OCI-LY7 (cell line): ENCODE results near the gene POU2F3. TPM values are rescaled to one million over a fixed set of nuclear protein-coding genes. Genes with fewer than 3 reads are reported as not detected.

Source experiments
- BruUV-seq: library from RNA; stranded (reverse); fragments of 400-500 nt; replicated peaks from 2 replicates; lab custom pipeline; 2021; lab: Mats Ljungman, UMichigan
- CTCF ChIA-PET: fragments of 300-600 bp; sonication (Branson Sonifier 250); formaldehyde crosslinking; loops from one replicate; lab custom pipeline; 2022; ENCODE audit warnings: antibody characterized with exemption; ENCODE audit not compliant: unreplicated experiment; lab: Charles Lee
- POLR2A ChIA-PET: fragments of 300-600 bp; sonication (Branson Sonifier 250); formaldehyde crosslinking; loops from one replicate; lab custom pipeline; 2022; ENCODE audit warnings: antibody characterized with exemption; lab: Charles Lee
- DNase-seq: peaks from one replicate; pipeline ENCODE4 v3.0.0-alpha.2; 2015; ENCODE audit warnings: low spot score
- H2AFZ ChIP-seq: fragments of 200-600 bp; sonication (generic), shearing (Covaris generic); 2 replicates; pipeline ENCODE4 v1.6.1; 2014; ENCODE audit warnings: mild to moderate bottlenecking, antibody characterized with exemption, low read length, moderate library complexity
- H3K27ac ChIP-seq: fragments of 200-600 bp; sonication (generic); 2 replicates; pipeline ENCODE4 v1.5.1; 2014; ENCODE audit warnings: mixed run types, low read depth, mild to moderate bottlenecking, moderate library complexity, low read length, inconsistent platforms; ENCODE audit not compliant: poor library complexity, severe bottlenecking
- H3K36me3 ChIP-seq: fragments of 200-600 bp; sonication (generic); 2 replicates; pipeline ENCODE4 v1.6.1; 2014; ENCODE audit warnings: mild to moderate bottlenecking, antibody characterized with exemption, low read length, moderate library complexity, mixed read lengths; ENCODE audit not compliant: insufficient read depth
- H3K4me1 ChIP-seq: fragments of 200-600 bp; sonication (generic); 2 replicates; pipeline ENCODE4 v1.5.1; 2014; ENCODE audit warnings: mild to moderate bottlenecking, low read length; ENCODE audit not compliant: insufficient read depth, poor library complexity, severe bottlenecking
- H3K4me2 ChIP-seq: fragments of 200-600 bp; sonication (generic); 2 replicates; pipeline ENCODE4 v1.6.1; 2014; ENCODE audit warnings: mild to moderate bottlenecking, low read length
- H3K4me3 ChIP-seq: fragments of 200-600 bp; sonication (generic); 2 replicates; pipeline ENCODE4 v1.5.1; 2014; ENCODE audit warnings: mild to moderate bottlenecking, low read depth, low read length; ENCODE audit not compliant: poor library complexity, severe bottlenecking
- H3K79me2 ChIP-seq: fragments of 200-600 bp; sonication (generic); 2 replicates; pipeline ENCODE4 v1.6.1; 2016; ENCODE audit warnings: low read depth, mild to moderate bottlenecking, low read length, moderate library complexity, mixed read lengths; ENCODE audit not compliant: insufficient read depth
- H3K9me2 ChIP-seq: fragments of 200-600 bp; sonication (generic); 2 replicates; pipeline ENCODE4 v1.6.1; 2016; ENCODE audit warnings: mild to moderate bottlenecking, low read length, mixed read lengths; ENCODE audit not compliant: insufficient read depth
- H3K9me3 ChIP-seq: fragments of 200-600 bp; sonication (generic); 2 replicates; pipeline ENCODE4 v1.6.1; 2014; ENCODE audit warnings: mild to moderate bottlenecking, mixed run types, low read length, mixed read lengths
- H4K20me1 ChIP-seq: fragments of 200-600 bp; sonication (generic); 2 replicates; pipeline ENCODE4 v1.6.1; 2014; ENCODE audit warnings: mild to moderate bottlenecking, antibody characterized with exemption, low read length, moderate library complexity, mixed read lengths; ENCODE audit not compliant: insufficient read depth
- EZH2phosphoT487 ChIP-seq: fragments of 200-600 bp; sonication (generic); IDR thresholded peaks from 2 replicates; pipeline ENCODE4 v1.6.1; 2018; ENCODE audit warnings: low read depth, borderline replicate concordance, mild to moderate bottlenecking, mixed run types, antibody characterized with exemption, low read length, moderate library complexity, mixed read lengths
- intact Hi-C: fragments of 100-400 bp; cut with micrococcal nuclease; formaldehyde crosslinking; loops from one replicate; pipeline ENCODE4 v1.10.0; 2022; ENCODE audit not compliant: unreplicated experiment
- total RNA-seq, 2 experiments: library from RNA; depleted of rRNA in 1 of 2; stranded (reverse); fragments of >200 nt in 1 of 2; shearing (Covaris generic) in 1 of 2; gene quantifications; 2 replicates each; pipeline ENCODE4 v1.2.3, GENCODE V29; 2014 to 2022
- TF ChIP-seq, protein P1 (sequence below): fragments of 200-600 bp; sonication (generic); conservative IDR thresholded peaks from 2 replicates; pipeline ENCODE4 v1.5.1; 2014; ENCODE audit warnings: mild to moderate bottlenecking, antibody characterized with exemption, low read length, moderate library complexity, mixed read lengths

Gene POU2F3
- total RNA-seq, 2 experiments from 2014 or later = 0.16 TPM; not detected in 1

DNA sequence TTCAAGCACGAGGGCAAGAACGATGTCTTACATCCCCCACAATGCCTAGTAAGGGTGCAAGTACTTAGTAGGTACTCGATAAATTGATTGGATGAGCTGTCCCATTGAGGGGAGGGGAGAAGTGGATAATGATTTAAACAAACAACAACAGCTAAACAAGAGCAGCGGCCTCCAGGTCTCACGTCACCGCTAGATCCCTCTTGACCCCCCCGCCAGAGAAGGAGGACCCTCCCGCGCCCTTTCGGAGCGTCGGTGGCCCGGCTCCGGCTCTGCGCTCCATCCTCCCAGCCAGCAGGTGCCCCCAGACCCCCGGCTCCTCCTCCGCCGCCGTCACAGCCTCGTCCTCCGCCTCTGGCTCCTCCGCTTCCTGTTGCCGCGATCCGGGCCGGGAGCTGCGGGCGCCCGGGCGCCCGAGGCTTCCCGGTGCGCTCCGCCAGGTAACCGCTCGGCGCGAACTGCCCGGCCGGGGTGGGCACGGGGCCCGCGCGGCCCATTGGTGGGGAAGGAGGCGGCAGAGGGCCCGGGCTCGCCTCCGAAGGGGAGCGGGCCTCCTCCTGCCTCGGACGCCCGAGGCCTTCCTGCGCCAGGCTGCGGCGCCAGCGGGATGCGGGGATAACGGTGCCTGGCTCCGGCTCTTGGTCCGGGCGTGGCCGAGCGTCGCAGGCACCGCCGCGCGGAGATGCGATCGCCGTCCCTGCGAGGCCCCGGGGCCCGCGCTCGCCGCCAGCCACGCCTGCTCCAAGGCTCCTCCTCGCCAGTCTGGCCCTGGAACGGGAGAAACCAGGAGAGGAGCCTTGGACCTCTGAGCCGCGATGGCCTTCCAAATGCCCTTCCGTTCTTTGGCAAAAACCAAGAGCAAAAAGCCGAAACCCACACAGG lies 85.2 kb downstream of the POU2F3 start, which contains the start of gene TLCD5:
TSS of gene TLCD5 (plus strand) at position 368 of the 879 bp plus-strand sequence. CDS start 2,143 bp downstream, outside the sequence.
- peak within 1 kb of the TSS; percentile 47 for H3K4me2 ChIP-seq
- no peaks in the 10 kb centered on the region for H3K9me3 ChIP-seq
- no peaks in the 10 kb centered on the region for H3K9me2 ChIP-seq
- peak within 1 kb of the TSS; percentile 67 for H3K4me3 ChIP-seq
- no peak within 1 kb of the TSS for H3K27ac ChIP-seq
- POLR2A ChIA-PET = no interaction called here
- H3K36me3 ChIP-seq = no peaks in the 10 kb centered on the region
- peak; percentile 48 for DNase-seq
- CTCF ChIA-PET = no interaction called here
- no peaks in the 10 kb centered on the region for H4K20me1 ChIP-seq
- H3K4me1 ChIP-seq = peaks cover 15% of the 10 kb centered on the region
- intact Hi-C loops = no loop called here
- H3K79me2 ChIP-seq = no peaks in the 10 kb centered on the region
- TF ChIP-seq, protein P1, sequence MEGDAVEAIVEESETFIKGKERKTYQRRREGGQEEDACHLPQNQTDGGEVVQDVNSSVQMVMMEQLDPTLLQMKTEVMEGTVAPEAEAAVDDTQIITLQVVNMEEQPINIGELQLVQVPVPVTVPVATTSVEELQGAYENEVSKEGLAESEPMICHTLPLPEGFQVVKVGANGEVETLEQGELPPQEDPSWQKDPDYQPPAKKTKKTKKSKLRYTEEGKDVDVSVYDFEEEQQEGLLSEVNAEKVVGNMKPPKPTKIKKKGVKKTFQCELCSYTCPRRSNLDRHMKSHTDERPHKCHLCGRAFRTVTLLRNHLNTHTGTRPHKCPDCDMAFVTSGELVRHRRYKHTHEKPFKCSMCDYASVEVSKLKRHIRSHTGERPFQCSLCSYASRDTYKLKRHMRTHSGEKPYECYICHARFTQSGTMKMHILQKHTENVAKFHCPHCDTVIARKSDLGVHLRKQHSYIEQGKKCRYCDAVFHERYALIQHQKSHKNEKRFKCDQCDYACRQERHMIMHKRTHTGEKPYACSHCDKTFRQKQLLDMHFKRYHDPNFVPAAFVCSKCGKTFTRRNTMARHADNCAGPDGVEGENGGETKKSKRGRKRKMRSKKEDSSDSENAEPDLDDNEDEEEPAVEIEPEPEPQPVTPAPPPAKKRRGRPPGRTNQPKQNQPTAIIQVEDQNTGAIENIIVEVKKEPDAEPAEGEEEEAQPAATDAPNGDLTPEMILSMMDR = no peak
- TF ChIP-seq EZH2phosphoT487 = no peak
- no TSS peak for BruUV-seq
- peak within 1 kb of the TSS; percentile 45; the same call in 1 of the 2 replicates for H2AFZ ChIP-seq

- no peaks in the 10 kb centered on the region for H3K9me3 ChIP-seq
- H3K27ac ChIP-seq = no peak overlapping the region
- H3K79me2 ChIP-seq = no peaks in the 10 kb centered on the region
- BruUV-seq = no TSS peak
- POLR2A ChIA-PET = no interaction called here
- DNase-seq = no peak
- no peak overlapping the region for H3K4me3 ChIP-seq
- TF ChIP-seq, protein P1 = no peak
- TF ChIP-seq EZH2phosphoT487 = no peak
- H3K4me1 ChIP-seq = peaks cover 15% of the 10 kb centered on the region
- peak overlapping the region; percentile 34 for H3K4me2 ChIP-seq
- no peaks in the 10 kb centered on the region for H3K9me2 ChIP-seq
- H3K36me3 ChIP-seq = no peaks in the 10 kb centered on the region
- intact Hi-C loops = no loop called here
- H2AFZ ChIP-seq = no peak overlapping the region
- CTCF ChIA-PET = no interaction called here
- H4K20me1 ChIP-seq = no peaks in the 10 kb centered on the region
Measured at GRCh38 chr11:120326228-120326627, 86.3 kb downstream of the POU2F3 start.

- H3K79me2 ChIP-seq = no peaks in the 10 kb centered on the region
- intact Hi-C loops = no loop called here
- H2AFZ ChIP-seq = no peak overlapping the region
- H3K36me3 ChIP-seq = no peaks in the 10 kb centered on the region
- H3K9me3 ChIP-seq = no peaks in the 10 kb centered on the region
- peak overlapping the region; percentile 34 for H3K4me2 ChIP-seq
- no peaks in the 10 kb centered on the region for H4K20me1 ChIP-seq
- H3K9me2 ChIP-seq = no peaks in the 10 kb centered on the region
- BruUV-seq = no TSS peak
- H3K27ac ChIP-seq = no peak overlapping the region
- no peak overlapping the region for H3K4me3 ChIP-seq
- TF ChIP-seq EZH2phosphoT487 = no peak
- TF ChIP-seq, protein P1 = no peak
- ChIA-PET POLR2A (no interaction called here), CTCF (no interaction called here)
- no peak for DNase-seq
- H3K4me1 ChIP-seq = peaks cover 15% of the 10 kb centered on the region
Measured at GRCh38 chr11:120326845-120327281, 86.9 kb downstream of the POU2F3 start.
